ENCODE data around the gene LCE3B. TPM values are rescaled to one million over a fixed set of nuclear protein-coding genes. Genes with fewer than 3 reads are reported as not detected.

Gene LCE3B
- total and polyA plus RNA-seq, 10 of the 15 experiments (the other 5 are each of a cell fraction or from before 2014, with no cell fraction given): not detected

- Histone ChIP-seq H3K9me3 (replicated peaks; ENCODE audit: control insufficient read depth, insufficient read depth, low read length) (no peaks in the 10 kb centered on the region; the same call in 2 of the 3 replicates), H3K27ac (ENCODE audit: control insufficient read depth, insufficient read depth) (no peak overlapping the region), H3K79me2 (ENCODE audit: control insufficient read depth, insufficient read depth, low read length) (no peaks in the 10 kb centered on the region), H3K4me3 (no peak overlapping the region), H3K4me1 (ENCODE audit: control insufficient read depth, insufficient read depth, low read length) (0 out of 2 replicates have a peak, but pooled peaks cover 5% of the 10 kb centered on the region), H2AFZ (ENCODE audit: control insufficient read depth, low read depth, low read length) (no peak overlapping the region), H4K20me1 (ENCODE audit: control insufficient read depth, insufficient read depth) (no peaks in the 10 kb centered on the region), H3K27me3 (replicated peaks in 1 of 2; ENCODE audit: control insufficient read depth in 2 of 2, insufficient read depth in 2 of 2, low read length in 1 of 2) (peaks cover 0 to 1% of the 10 kb centered on the region in 2 experiments; a peak in 1 of 4 replicates), H3K9ac (ENCODE audit: control insufficient read depth, insufficient read depth, low read length) (no peak overlapping the region), H3K36me3 (ENCODE audit: control insufficient read depth in 2 of 2, insufficient read depth in 2 of 2, low read length in 1 of 2) (no peaks in the 10 kb centered on the region), H3K4me2 (ENCODE audit: control insufficient read depth, insufficient read depth) (no peak overlapping the region)
- RAD21 ChIA-PET (ENCODE audit: unreplicated experiment): no interaction called here
- SMC1A ChIA-PET (ENCODE audit: uncharacterized antibody, unreplicated experiment): no interaction called here
- no peak for DNase-seq (ENCODE audit: low read depth, low spot score)
- WGBS (ENCODE audit: insufficient coverage, insufficient replicate concordance, low lambda C conversion rate, missing lambda C conversion rate): 5% methylated on average over 1 of the region's 1 CpG
- CTCF ChIA-PET: no interaction called here
- in situ Hi-C loops (cut with MboI) (no loop called here), intact Hi-C loops (cut with micrococcal nuclease; ENCODE audit: unreplicated experiment) (no loop called here)
- no peak for TF ChIP-seq ELK1 (IDR thresholded peaks at IDR 0.05; ENCODE audit: low read depth, low read length)
- TF ChIP-seq YBX1 (IDR thresholded peaks at IDR 0.05): no peak
- no peak for TF ChIP-seq CEBPZ (IDR thresholded peaks at IDR 0.05; ENCODE audit: low read depth, low read length)
- no peak for TF ChIP-seq POLR2AphosphoS5 (IDR thresholded peaks at IDR 0.05; ENCODE audit: low read length)
- TF ChIP-seq NBN (IDR thresholded peaks at IDR 0.05): no peak
- FAIRE-seq: no peak
- ATAC-seq: no peak
- BruUV-seq (replicated peaks): no TSS peak
- POLR2A ChIA-PET: no interaction called here
These were observed 31.0 kb upstream of the LCE3B start for GRCh38 chr1:152582647-152583046.

All from GM12878 (cell line).